Measurements from ENCODE around the gene LZTR1.

The LZTR1 gene

DNA sequence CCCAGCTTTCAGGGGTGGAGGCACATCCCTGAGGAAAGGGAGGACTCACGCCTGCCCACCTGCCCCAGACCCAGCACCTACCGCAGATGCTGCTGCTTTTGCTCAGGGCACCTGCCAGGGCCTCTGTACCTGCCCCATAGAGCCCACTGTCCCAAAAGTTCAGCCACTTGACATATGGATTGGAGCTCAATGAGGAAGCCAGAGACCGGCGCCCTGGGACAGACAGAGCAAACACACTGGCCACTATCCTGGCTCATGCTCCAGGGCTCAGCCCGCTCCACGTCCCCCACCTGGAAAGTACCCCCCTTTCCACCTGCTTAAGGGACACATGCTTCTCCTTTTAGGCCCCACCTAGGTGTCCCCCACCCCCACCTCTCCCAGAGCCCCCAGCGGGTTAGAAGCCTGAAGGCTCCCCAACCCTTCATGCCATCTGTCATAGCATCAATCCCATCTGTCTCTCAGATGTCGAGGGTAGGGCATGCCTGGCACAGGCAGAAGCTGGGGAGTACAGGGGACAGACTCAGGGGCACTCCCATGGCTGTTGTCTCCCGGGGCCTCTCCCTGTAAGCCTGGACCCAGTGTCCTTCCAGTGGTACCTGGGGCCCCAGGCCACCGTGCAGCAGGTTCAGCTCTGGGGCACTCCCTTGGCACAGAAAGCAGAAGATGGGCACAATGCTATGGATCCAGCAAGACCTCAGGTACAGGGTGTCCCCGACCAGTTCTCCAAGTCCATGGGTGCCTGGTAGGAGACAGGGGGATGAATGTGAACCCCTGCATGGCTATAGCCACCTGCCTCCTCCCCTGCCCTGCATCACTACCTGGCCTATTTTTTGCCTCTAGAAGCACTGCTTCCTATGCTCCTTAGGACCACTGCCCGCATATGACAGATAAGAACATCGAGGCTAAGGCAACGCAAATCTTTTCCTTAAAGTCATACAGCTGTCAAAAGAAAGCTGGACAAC, 30.6 kb downstream of the LZTR1 start:
- DNase-seq (ENCODE audit: low read depth) = no peak
- TF ChIP-seq, protein P1, sequence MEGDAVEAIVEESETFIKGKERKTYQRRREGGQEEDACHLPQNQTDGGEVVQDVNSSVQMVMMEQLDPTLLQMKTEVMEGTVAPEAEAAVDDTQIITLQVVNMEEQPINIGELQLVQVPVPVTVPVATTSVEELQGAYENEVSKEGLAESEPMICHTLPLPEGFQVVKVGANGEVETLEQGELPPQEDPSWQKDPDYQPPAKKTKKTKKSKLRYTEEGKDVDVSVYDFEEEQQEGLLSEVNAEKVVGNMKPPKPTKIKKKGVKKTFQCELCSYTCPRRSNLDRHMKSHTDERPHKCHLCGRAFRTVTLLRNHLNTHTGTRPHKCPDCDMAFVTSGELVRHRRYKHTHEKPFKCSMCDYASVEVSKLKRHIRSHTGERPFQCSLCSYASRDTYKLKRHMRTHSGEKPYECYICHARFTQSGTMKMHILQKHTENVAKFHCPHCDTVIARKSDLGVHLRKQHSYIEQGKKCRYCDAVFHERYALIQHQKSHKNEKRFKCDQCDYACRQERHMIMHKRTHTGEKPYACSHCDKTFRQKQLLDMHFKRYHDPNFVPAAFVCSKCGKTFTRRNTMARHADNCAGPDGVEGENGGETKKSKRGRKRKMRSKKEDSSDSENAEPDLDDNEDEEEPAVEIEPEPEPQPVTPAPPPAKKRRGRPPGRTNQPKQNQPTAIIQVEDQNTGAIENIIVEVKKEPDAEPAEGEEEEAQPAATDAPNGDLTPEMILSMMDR (conservative IDR thresholded peaks at IDR 0.05; ENCODE audit: low read depth, low read length) = no peak
- H3K4me3 ChIP-seq (ENCODE audit: low read depth, low read length) = no peak overlapping the region

GRCh38 chr22:21013657-21014201, 31.6 kb downstream of the LZTR1 start:
- TF ChIP-seq, protein P1 (conservative IDR thresholded peaks at IDR 0.05; ENCODE audit: low read depth, low read length) = no peak
- peak overlapping the region; percentile 67 for H3K4me3 ChIP-seq (ENCODE audit: low read depth, low read length)
- DNase-seq (ENCODE audit: low read depth) = no peak

DNA sequence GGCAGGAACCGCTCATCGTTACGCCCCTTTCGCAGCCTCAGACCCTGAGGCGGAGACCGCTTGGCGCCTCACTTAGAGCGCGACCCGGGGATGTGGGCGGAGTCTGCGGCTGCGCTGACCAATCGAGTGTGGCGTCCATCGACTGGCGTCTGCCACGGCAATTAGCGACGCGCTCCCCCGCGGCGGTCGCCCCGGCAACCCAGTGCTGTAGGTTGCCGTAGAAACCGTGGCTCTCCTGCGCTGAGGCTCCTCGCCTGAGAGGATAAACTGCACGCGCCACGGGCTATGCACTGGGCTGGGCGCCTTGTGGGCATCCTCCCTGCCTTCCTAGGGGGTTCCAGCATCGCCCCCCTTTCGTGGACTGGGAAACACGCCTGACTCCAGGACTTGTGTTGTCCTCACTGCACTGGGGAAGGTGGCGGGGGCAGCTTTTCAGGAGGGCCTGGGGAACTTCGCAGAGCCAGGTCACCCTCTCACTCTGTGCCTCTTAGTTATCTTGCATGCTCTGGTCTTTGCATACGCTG, 32.2 kb downstream of the LZTR1 start:
- DNase-seq (ENCODE audit: low read depth) = peak; percentile 94
- H3K4me3 ChIP-seq (ENCODE audit: low read depth, low read length) = peak overlapping the region; percentile 67
- TF ChIP-seq, protein P1 (conservative IDR thresholded peaks at IDR 0.05; ENCODE audit: low read depth, low read length) = no peak

GRCh38 chr22:21014726-21015465, 32.8 kb downstream of the LZTR1 start, which contains the start of gene P2RX6:
Gene P2RX6, plus strand, starts transcription at chr22:21015165. Its CDS starts 10 bp downstream, at chr22:21015175.
- TF ChIP-seq, protein P1 (conservative IDR thresholded peaks at IDR 0.05; ENCODE audit: low read depth, low read length) = no peak
- peak; percentile 46 for DNase-seq (ENCODE audit: low read depth)
- H3K4me3 ChIP-seq (ENCODE audit: low read depth, low read length) = peak within 1 kb of the TSS; percentile 67

- no peak for DNase-seq (ENCODE audit: low read depth)
- H3K4me3 ChIP-seq (ENCODE audit: low read depth, low read length) = no peak overlapping the region
- TF ChIP-seq, protein P1 (conservative IDR thresholded peaks at IDR 0.05; ENCODE audit: low read depth, low read length) = no peak
Measured at GRCh38 chr22:21015466-21016006, 33.4 kb downstream of the LZTR1 start.

DNA sequence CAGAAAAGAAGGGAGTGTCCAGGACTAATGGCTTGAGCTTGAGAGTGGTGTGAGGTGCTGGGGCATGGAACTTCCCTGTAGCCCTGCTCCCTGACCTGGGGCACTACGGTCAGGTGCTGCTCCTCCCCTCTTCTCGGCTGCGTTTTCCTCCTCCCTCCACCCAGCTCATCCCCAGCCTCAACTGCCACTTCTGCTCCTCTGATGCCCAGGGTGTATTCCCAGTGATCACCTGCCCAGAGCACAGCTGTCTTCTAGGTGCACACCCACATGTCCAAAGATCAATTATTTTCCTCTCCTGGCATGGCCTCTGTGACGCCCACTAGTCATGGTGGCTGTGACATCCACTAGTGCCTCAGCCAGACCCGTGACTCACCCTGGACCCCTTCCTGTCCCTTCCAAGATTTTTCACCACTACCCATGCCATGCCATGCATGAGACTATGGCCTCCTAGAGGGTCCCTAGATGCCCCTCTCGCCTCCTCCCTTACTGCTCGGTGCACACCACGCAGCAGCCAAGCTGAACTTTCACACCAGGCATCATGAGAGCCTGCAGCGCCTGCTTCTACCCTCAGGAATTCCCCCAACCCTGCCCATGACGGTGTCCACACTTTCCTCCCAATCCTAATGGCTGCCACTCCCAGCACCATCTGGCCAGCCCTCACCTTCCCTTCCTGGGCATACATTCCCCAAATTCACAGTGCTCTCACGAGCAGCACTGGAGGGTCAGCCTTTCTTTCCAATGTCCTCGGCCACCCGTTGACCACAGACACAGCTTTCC, 34.7 kb downstream of the LZTR1 start:
- TF ChIP-seq, protein P1 (conservative IDR thresholded peaks at IDR 0.05; ENCODE audit: low read depth, low read length) = no peak
- H3K4me3 ChIP-seq (ENCODE audit: low read depth, low read length) = no peak overlapping the region
- no peak for DNase-seq (ENCODE audit: low read depth)

Data from choroid plexus epithelial cell (primary cell).